Calu3 (cell line): ENCODE data around the gene FMN2. TPM values are rescaled to one million over a fixed set of nuclear protein-coding genes. Genes with fewer than 3 reads are reported as not detected.

Source experiments
- BruUV-seq: library from RNA; stranded (reverse); fragments of 400-500 nt; replicated peaks from 2 replicates; lab custom pipeline; 2021; lab: Mats Ljungman, UMichigan
- CTCF ChIA-PET: fragments of 300-600 bp; sonication (Branson Sonifier 250); formaldehyde crosslinking; loops from one replicate; lab custom pipeline; 2022; ENCODE audit warnings: antibody characterized with exemption; lab: Charles Lee
- DNase-seq: peaks from one replicate; pipeline ENCODE4 v3.0.0; 2022
- H3K27ac Mint-ChIP-seq: one replicate; pipeline ENCODE4 v1.8.0; 2022; ENCODE audit warnings: mixed read lengths; ENCODE audit not compliant: unreplicated experiment
- H3K27me3 Mint-ChIP-seq: one replicate; pipeline ENCODE4 v1.8.0; 2022; ENCODE audit warnings: mixed read lengths; ENCODE audit not compliant: unreplicated experiment
- H3K36me3 Mint-ChIP-seq: one replicate; pipeline ENCODE4 v1.8.0; 2022; ENCODE audit warnings: mild to moderate bottlenecking, moderate library complexity, mixed read lengths; ENCODE audit not compliant: insufficient read depth, unreplicated experiment
- H3K4me1 Mint-ChIP-seq: one replicate; pipeline ENCODE4 v1.8.0; 2022; ENCODE audit warnings: mild to moderate bottlenecking, low read depth, mixed read lengths; ENCODE audit not compliant: unreplicated experiment
- H3K4me3 Mint-ChIP-seq: one replicate; pipeline ENCODE4 v1.8.0; 2022; ENCODE audit warnings: mild to moderate bottlenecking, low read depth, moderate library complexity, mixed read lengths; ENCODE audit not compliant: unreplicated experiment
- H3K9me3 Mint-ChIP-seq: one replicate; pipeline ENCODE4 v1.8.0; 2022; ENCODE audit warnings: low read depth, mixed read lengths; ENCODE audit not compliant: unreplicated experiment
- CTCF ChIP-seq: fragments of 200-600 bp; IDR thresholded peaks from one replicate; pipeline ENCODE4 v1.8.0; 2022; ENCODE audit warnings: antibody characterized with exemption; ENCODE audit not compliant: unreplicated experiment
- intact Hi-C: fragments of 100-400 bp; cut with micrococcal nuclease; formaldehyde crosslinking; loops from one replicate; pipeline ENCODE4 v1.10.0; 2022; ENCODE audit not compliant: unreplicated experiment
- total RNA-seq: library from RNA; stranded (reverse); gene quantifications from 2 replicates; pipeline ENCODE4 v1.2.3, GENCODE V29; 2022

Gene FMN2
- total RNA-seq, 1 experiment from 2014 or later = 0.12 TPM

- Mint-ChIP-seq H3K4me3 (no peak overlapping the region), H3K27ac (no peak overlapping the region), H3K4me1 (no peaks in the 10 kb centered on the region), H3K36me3 (no peaks in the 10 kb centered on the region), H3K27me3 (no peaks in the 10 kb centered on the region), H3K9me3 (peaks cover 2% of the 10 kb centered on the region)
- intact Hi-C loops = no loop called here
- TF ChIP-seq CTCF = no peak
- DNase-seq = no peak
- CTCF ChIA-PET = interaction anchor here (0.6 kb wide), 1 partner anchor 200 kb away, joined by 3 read pairs; no protein-coding TSS in a partner anchor
- no TSS peak for BruUV-seq
These were observed 8.8 kb downstream of the FMN2 start for GRCh38 chr1:240100371-240100934.

- H3K4me3 Mint-ChIP-seq = no peak overlapping the region
- no peaks in the 10 kb centered on the region for H3K4me1 Mint-ChIP-seq
- H3K27ac Mint-ChIP-seq = no peak overlapping the region
- no peak for DNase-seq
- no peak for TF ChIP-seq CTCF
- H3K9me3 Mint-ChIP-seq = peaks cover 2% of the 10 kb centered on the region
- CTCF ChIA-PET = no interaction called here
- BruUV-seq = no TSS peak
- no peaks in the 10 kb centered on the region for H3K36me3 Mint-ChIP-seq
- intact Hi-C loops = no loop called here
- no peaks in the 10 kb centered on the region for H3K27me3 Mint-ChIP-seq
These were observed 9.6 kb downstream of the FMN2 start for GRCh38 chr1:240101306-240101705.

- no peak for DNase-seq
- H3K36me3 Mint-ChIP-seq = no peaks in the 10 kb centered on the region
- H3K27ac Mint-ChIP-seq = no peak overlapping the region
- no peaks in the 10 kb centered on the region for H3K4me1 Mint-ChIP-seq
- no peaks in the 10 kb centered on the region for H3K27me3 Mint-ChIP-seq
- H3K4me3 Mint-ChIP-seq = no peak overlapping the region
- no peak for TF ChIP-seq CTCF
- BruUV-seq = no TSS peak
- peaks cover 2% of the 10 kb centered on the region for H3K9me3 Mint-ChIP-seq
- CTCF ChIA-PET = no interaction called here
- intact Hi-C loops = no loop called here
These were observed 10.1 kb downstream of the FMN2 start for GRCh38 chr1:240101737-240102136.

- DNase-seq = no peak
- CTCF ChIA-PET = no interaction called here
- Mint-ChIP-seq H3K4me3 (no peak overlapping the region), H3K9me3 (peaks cover 2% of the 10 kb centered on the region), H3K4me1 (no peaks in the 10 kb centered on the region), H3K27me3 (no peaks in the 10 kb centered on the region), H3K27ac (no peak overlapping the region), H3K36me3 (no peaks in the 10 kb centered on the region)
- intact Hi-C loops = no loop called here
- TF ChIP-seq CTCF = no peak
- BruUV-seq = no TSS peak
These were observed 13.0 kb downstream of the FMN2 start for GRCh38 chr1:240104672-240105071.
